Heart left ventricle (tissue), 13 donors: ENCODE data around the gene CBFA2T3.

Experiments used
- CTCF ChIP-seq, 12 donors: fragments of 200-600 bp; sonication (generic) in 4 of 12; IDR thresholded peaks; one replicate each; pipeline versions ENCODE4 v1.5.0 to v1.8.0; 2018 to 2022; ENCODE audit warnings: antibody characterized with exemption in 12 of 12, mild to moderate bottlenecking in 5 of 12
- POLR2A ChIP-seq, 2 donors: fragments of 450-650 bp; IDR thresholded peaks; one replicate each; pipeline ENCODE4 v1.6.1; 2017; ENCODE audit warnings: antibody characterized with exemption in 2 of 2, mild to moderate bottlenecking in 2 of 2, moderate library complexity in 2 of 2
- donor health status: ischemic (EF 13 %, LVEDD 7.1; RV severe dilation, severe dysfunction).
- donor health status: DM: no; HTN: yes; CAD: no.
- donor health status: DM: no; HTN: no; CAD: no.
- donor health status: ischemic (EF 25% LVEDD 6.9; RV normal size, moderate dysfunction).
- donor health status: ischemic (EF 25% LVEDD 5.7; RV mildly dilated, moderate dysfunction).
- donor health status: ischemic (EF 35%, LVEDD 5.7; RV mildly dilated, moderate dysfunction).
- donor health status: nonischemic (EF 11% LVEDD 7.7; RV severe dilation, severe dysfunction).
- donor health status: DM: yes; HTN: yes; CAD: no.
- donor health status: PGD.
- donor health status: ischemic (EF 29% LVEDD 5.4; RV normal size, mild dysfunction).
- donor health status: nonischemic (EF 23%, LVEDD 6.1; RV moderate dilation, normal function).

- no peak for TF ChIP-seq POLR2A (IDR thresholded peaks at IDR 0.05)
- no peak for TF ChIP-seq CTCF (IDR thresholded peaks at IDR 0.05)
Observed at GRCh38 chr16:89000207-89000959, 23.4 kb upstream of the CBFA2T3 start.
